ENCODE measurements around the gene BBS12. TPM values are rescaled to one million over a fixed set of nuclear protein-coding genes. Genes with fewer than 3 reads are reported as not detected.

The BBS12 gene
- total RNA-seq, 3 donors from 2014 or later (not counting 1 experiment from before 2014, with no cell fraction given), result 0.85 to 1.9 (median 1.8) TPM

DNA sequence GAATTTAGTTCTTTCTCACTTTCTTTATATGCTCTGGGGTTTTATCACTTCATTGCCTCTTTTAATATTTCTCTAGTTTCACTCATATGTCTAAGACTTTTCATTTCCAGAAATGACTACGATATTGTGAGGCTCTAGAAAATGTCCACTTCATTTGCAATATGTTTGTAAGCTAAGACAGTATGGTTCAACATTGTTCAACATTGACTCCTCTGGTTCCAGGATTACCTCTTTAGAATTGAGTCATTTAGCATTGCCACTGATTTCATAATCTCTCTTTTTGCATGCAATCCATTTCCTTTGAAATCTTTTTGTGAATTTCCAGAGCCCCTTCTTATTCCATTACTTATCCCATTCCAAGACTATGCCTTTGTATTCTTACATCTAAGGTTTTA lies 32.3 kb downstream of the BBS12 start:
- Mint-ChIP-seq H3K4me3 (no peak overlapping the region), H3K9me3 (no peaks in the 10 kb centered on the region), H3K27ac (no peak overlapping the region), H3K4me1 (peaks cover 32 to 40% of the 10 kb centered on the region in 2 donors), H3K27me3 (ENCODE audit: low read depth in 2 of 2) (peaks cover 0 to 7% of the 10 kb centered on the region in 2 donors), H3K36me3 (no peaks in the 10 kb centered on the region)
- Histone ChIP-seq H3K36me3 (ENCODE audit: control insufficient read depth, insufficient read depth, low read length) (no peaks in the 10 kb centered on the region), H3K9me3 (ENCODE audit: control insufficient read depth, insufficient read depth, low read length) (no peaks in the 10 kb centered on the region), H3K4me1 (ENCODE audit: control insufficient read depth, insufficient read depth, low read length) (peaks cover 12% of the 10 kb centered on the region), H3K27ac (ENCODE audit: low read length) (no peak overlapping the region), H3K27me3 (ENCODE audit: control insufficient read depth, insufficient read depth, low read length) (no peaks in the 10 kb centered on the region), H3K4me3 (ENCODE audit: low read length) (no peak overlapping the region)
- TF ChIP-seq CTCF (IDR thresholded peaks at IDR 0.05), result no peak
- DNase-seq (no peak), ATAC-seq (no peak)
- intact Hi-C loops (cut with micrococcal nuclease), result loop anchor here (5.0 kb wide), 1 partner anchor 62 kb away; the partner anchor contains the start of gene FGF2
- 67% methylated on average over 1 of the region's 1 CpG for WGBS (ENCODE audit: insufficient coverage)

- no peak for TF ChIP-seq CTCF (IDR thresholded peaks at IDR 0.05)
- DNase-seq (no peak), ATAC-seq (no peak)
- Mint-ChIP-seq H3K36me3 (no peaks in the 10 kb centered on the region), H3K27me3 (ENCODE audit: low read depth in 2 of 2) (peaks cover 0 to 7% of the 10 kb centered on the region in 2 donors), H3K9me3 (no peaks in the 10 kb centered on the region), H3K27ac (no peak overlapping the region), H3K4me3 (no peak overlapping the region), H3K4me1 (peaks cover 32 to 40% of the 10 kb centered on the region in 2 donors)
- H3K4me1 ChIP-seq (ENCODE audit: control insufficient read depth, insufficient read depth, low read length), result peaks cover 12% of the 10 kb centered on the region
- H3K36me3 ChIP-seq (ENCODE audit: control insufficient read depth, insufficient read depth, low read length), result no peaks in the 10 kb centered on the region
- no peak overlapping the region for H3K4me3 ChIP-seq (ENCODE audit: low read length)
- H3K27me3 ChIP-seq (ENCODE audit: control insufficient read depth, insufficient read depth, low read length), result no peaks in the 10 kb centered on the region
- intact Hi-C loops (cut with micrococcal nuclease), result no loop called here
- no peaks in the 10 kb centered on the region for H3K9me3 ChIP-seq (ENCODE audit: control insufficient read depth, insufficient read depth, low read length)
- WGBS (ENCODE audit: insufficient coverage), result 96% methylated on average over 6 of the region's 7 CpGs
- H3K27ac ChIP-seq (ENCODE audit: low read length), result no peak overlapping the region
Measured at GRCh38 chr4:122765692-122766352, 33.3 kb downstream of the BBS12 start.

- H3K9me3 Mint-ChIP-seq, result no peaks in the 10 kb centered on the region
- H3K36me3 ChIP-seq (ENCODE audit: control insufficient read depth, insufficient read depth, low read length), result no peaks in the 10 kb centered on the region
- peaks cover 0 to 7% of the 10 kb centered on the region in 2 donors for H3K27me3 Mint-ChIP-seq (ENCODE audit: low read depth in 2 of 2)
- H3K27me3 ChIP-seq (ENCODE audit: control insufficient read depth, insufficient read depth, low read length), result no peaks in the 10 kb centered on the region
- H3K9me3 ChIP-seq (ENCODE audit: control insufficient read depth, insufficient read depth, low read length), result no peaks in the 10 kb centered on the region
- no peak overlapping the region for H3K27ac Mint-ChIP-seq
- H3K4me1 ChIP-seq (ENCODE audit: control insufficient read depth, insufficient read depth, low read length), result peaks cover 12% of the 10 kb centered on the region
- H3K4me3 ChIP-seq (ENCODE audit: low read length), result no peak overlapping the region
- H3K36me3 Mint-ChIP-seq, result no peaks in the 10 kb centered on the region
- no peak for ATAC-seq
- TF ChIP-seq CTCF (IDR thresholded peaks at IDR 0.05), result no peak
- H3K4me3 Mint-ChIP-seq, result no peak overlapping the region
- 97% methylated on average over 3 of the region's 3 CpGs for WGBS (ENCODE audit: insufficient coverage)
- H3K4me1 Mint-ChIP-seq, result peaks cover 28 to 36% of the 10 kb centered on the region in 2 donors
- no peak overlapping the region for H3K27ac ChIP-seq (ENCODE audit: low read length)
- intact Hi-C loops (cut with micrococcal nuclease), result no loop called here
- no peak for DNase-seq
Measured at GRCh38 chr4:122766353-122766705, 33.8 kb downstream of the BBS12 start.

DNA sequence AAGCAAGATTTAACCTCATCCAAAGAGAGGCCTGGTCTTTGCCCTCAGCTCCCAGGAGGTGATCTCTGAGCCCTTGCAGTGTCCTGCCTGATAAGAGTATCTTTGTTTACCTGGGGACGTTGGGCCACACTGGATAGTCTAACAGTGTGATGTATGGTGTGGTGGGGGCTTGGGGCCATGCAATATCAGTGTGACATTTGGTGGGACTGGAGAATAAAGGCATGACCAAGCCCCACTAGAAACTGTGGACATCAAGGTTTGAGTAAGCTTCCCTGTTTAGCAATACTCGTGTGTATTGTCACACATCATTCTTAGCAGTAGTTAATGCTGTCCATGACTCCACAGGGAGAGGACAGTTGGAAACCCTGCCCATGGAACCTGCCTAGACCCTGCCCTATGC lies 34.4 kb downstream of the BBS12 start:
- H3K36me3 Mint-ChIP-seq, result no peaks in the 10 kb centered on the region
- H3K27ac Mint-ChIP-seq, result no peak overlapping the region
- Histone ChIP-seq H3K36me3 (ENCODE audit: control insufficient read depth, insufficient read depth, low read length) (no peaks in the 10 kb centered on the region), H3K27me3 (ENCODE audit: control insufficient read depth, insufficient read depth, low read length) (no peaks in the 10 kb centered on the region), H3K4me3 (ENCODE audit: low read length) (no peak overlapping the region), H3K4me1 (ENCODE audit: control insufficient read depth, insufficient read depth, low read length) (peaks cover 8% of the 10 kb centered on the region), H3K27ac (ENCODE audit: low read length) (no peak overlapping the region), H3K9me3 (ENCODE audit: control insufficient read depth, insufficient read depth, low read length) (no peaks in the 10 kb centered on the region)
- 95% methylated on average over 2 of the region's 2 CpGs for WGBS (ENCODE audit: insufficient coverage)
- H3K9me3 Mint-ChIP-seq, result no peaks in the 10 kb centered on the region
- DNase-seq, result no peak
- no peak for ATAC-seq
- H3K4me1 Mint-ChIP-seq, result peaks cover 22 to 30% of the 10 kb centered on the region in 2 donors
- no peak overlapping the region for H3K4me3 Mint-ChIP-seq
- peaks cover 0 to 7% of the 10 kb centered on the region in 2 donors for H3K27me3 Mint-ChIP-seq (ENCODE audit: low read depth in 2 of 2)
- intact Hi-C loops (cut with micrococcal nuclease), result no loop called here
- no peak for TF ChIP-seq CTCF (IDR thresholded peaks at IDR 0.05)
